Measurements from ENCODE around the gene RPTOR. TPM values are rescaled to one million over a fixed set of nuclear protein-coding genes. Genes with fewer than 3 reads are reported as not detected.
"Not testable (repeated sequence)": the region's sequence is repeated elsewhere in the genome, so short reads cannot be mapped to it uniquely, and the experiment has no call there.

The RPTOR gene
- total RNA-seq, 1 donor from 2014 or later: 66.7 TPM

GRCh38 chr17:80729761-80730160 lies 185.1 kb downstream of the RPTOR start:
- Mint-ChIP-seq H3K27ac (peak overlapping the region; percentile 72), H3K9me3 (no peaks in the 10 kb centered on the region), H3K4me3 (no peak overlapping the region)

DNA sequence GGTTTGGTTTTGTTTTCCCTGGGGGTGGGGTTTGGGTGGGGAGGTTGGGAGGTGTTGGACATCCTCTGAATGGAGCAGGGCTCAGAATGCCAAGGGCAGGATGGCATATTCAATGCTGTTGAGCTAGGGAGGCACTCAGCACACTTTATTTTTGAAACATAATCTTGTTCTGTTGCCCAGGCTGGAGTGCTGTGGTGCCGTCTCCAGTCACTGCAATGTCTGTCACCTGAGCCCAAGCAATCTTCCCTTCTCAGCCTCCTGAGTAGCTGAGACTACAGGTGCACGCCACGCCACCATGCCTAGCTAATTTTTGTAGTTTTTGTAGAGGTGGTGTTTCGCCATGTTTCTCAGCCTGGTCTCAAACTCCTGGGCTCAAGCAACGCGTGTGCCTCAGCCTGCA lies 186.1 kb downstream of the RPTOR start:
- intact Hi-C loops (cut with micrococcal nuclease): loop anchor here (5.0 kb wide), 2 partner anchors 62 to 63 kb away; no protein-coding TSS in a partner anchor
- Mint-ChIP-seq H3K27ac (peak overlapping the region; percentile 83), H3K27me3 (ENCODE audit: insufficient read depth) (peaks cover 1% of the 10 kb centered on the region), H3K36me3 (ENCODE audit: low read depth) (peaks cover 35% of the 10 kb centered on the region), H3K4me3 (peak overlapping the region; percentile 67), H3K9me3 (no peaks in the 10 kb centered on the region), H3K4me1 (ENCODE audit: low read depth) (peaks cover 62% of the 10 kb centered on the region)
- no peak for DNase-seq (ENCODE audit: low spot score)

More at GRCh38 chr17:80729761-80730160, 185.1 kb downstream of the RPTOR start:
- intact Hi-C loops (cut with micrococcal nuclease): loop anchor here (5.0 kb wide), 2 partner anchors 62 to 63 kb away; no protein-coding TSS in a partner anchor
- Mint-ChIP-seq H3K36me3 (ENCODE audit: low read depth) (peaks cover 32% of the 10 kb centered on the region), H3K27me3 (ENCODE audit: insufficient read depth) (peaks cover 1% of the 10 kb centered on the region), H3K4me1 (ENCODE audit: low read depth) (peaks cover 52% of the 10 kb centered on the region)
- no peak for DNase-seq (ENCODE audit: low spot score)

DNA sequence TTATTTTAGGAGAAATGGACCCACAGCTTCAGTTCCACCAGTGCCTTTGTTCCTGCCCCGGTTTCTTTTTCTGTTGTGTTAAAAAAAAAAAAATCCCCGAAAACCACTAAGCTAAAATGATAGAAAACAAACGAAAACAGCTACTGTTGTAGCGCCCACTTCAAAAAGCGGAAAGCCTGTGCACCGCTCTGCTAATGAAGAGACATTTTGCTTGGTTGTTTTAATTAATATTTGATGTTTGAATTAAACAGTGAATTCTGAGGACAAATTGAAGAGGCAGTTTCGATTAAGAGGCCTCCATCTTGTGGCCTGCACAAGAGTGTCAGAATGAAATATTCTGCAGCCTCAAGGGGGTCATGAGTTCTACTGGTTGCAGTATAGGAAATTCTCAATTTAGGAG lies 186.7 kb downstream of the RPTOR start:
- H3K27ac Mint-ChIP-seq: peak overlapping the region; percentile 83

DNA sequence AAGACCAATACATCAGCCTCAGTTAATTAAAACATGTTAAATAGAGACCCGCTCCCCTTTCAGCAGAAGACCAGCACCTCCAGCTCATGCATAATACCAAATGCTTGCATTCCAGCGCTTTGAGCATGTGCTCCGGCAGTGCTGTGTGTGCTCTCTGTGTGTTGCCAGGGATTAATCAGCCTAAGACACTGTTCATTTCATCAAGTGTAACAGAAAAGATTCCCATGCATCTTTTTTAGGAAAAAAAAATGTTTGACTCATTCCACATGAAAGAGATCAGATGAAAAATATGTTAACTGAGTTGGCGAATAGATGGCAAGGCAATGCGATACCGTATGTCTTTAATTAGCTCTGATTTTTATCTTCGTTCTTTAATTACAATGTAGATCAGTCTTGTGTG lies 187.6 kb downstream of the RPTOR start:
- no peak for DNase-seq (ENCODE audit: low spot score)
- H3K27ac Mint-ChIP-seq: no peak overlapping the region
- peaks cover 35% of the 10 kb centered on the region for H3K36me3 Mint-ChIP-seq (ENCODE audit: low read depth)
- H3K27me3 Mint-ChIP-seq (ENCODE audit: insufficient read depth): peaks cover 1% of the 10 kb centered on the region
- intact Hi-C loops (cut with micrococcal nuclease): loop anchor here (5.0 kb wide), 2 partner anchors 60 to 65 kb away; no protein-coding TSS in a partner anchor
- peaks cover 70% of the 10 kb centered on the region for H3K4me1 Mint-ChIP-seq (ENCODE audit: low read depth)
- H3K9me3 Mint-ChIP-seq: no peaks in the 10 kb centered on the region
- H3K4me3 Mint-ChIP-seq: no peak overlapping the region

More for the DNA sequence above, 186.7 kb downstream of the RPTOR start:
- no peak for DNase-seq (ENCODE audit: low spot score)
- Mint-ChIP-seq H3K4me1 (ENCODE audit: low read depth) (peaks cover 64% of the 10 kb centered on the region), H3K4me3 (peak overlapping the region; percentile 67), H3K27me3 (ENCODE audit: insufficient read depth) (peaks cover 1% of the 10 kb centered on the region), H3K9me3 (no peaks in the 10 kb centered on the region), H3K36me3 (ENCODE audit: low read depth) (peaks cover 36% of the 10 kb centered on the region)
- intact Hi-C loops (cut with micrococcal nuclease): loop anchor here (5.0 kb wide), 2 partner anchors 61 to 64 kb away; no protein-coding TSS in a partner anchor

DNA sequence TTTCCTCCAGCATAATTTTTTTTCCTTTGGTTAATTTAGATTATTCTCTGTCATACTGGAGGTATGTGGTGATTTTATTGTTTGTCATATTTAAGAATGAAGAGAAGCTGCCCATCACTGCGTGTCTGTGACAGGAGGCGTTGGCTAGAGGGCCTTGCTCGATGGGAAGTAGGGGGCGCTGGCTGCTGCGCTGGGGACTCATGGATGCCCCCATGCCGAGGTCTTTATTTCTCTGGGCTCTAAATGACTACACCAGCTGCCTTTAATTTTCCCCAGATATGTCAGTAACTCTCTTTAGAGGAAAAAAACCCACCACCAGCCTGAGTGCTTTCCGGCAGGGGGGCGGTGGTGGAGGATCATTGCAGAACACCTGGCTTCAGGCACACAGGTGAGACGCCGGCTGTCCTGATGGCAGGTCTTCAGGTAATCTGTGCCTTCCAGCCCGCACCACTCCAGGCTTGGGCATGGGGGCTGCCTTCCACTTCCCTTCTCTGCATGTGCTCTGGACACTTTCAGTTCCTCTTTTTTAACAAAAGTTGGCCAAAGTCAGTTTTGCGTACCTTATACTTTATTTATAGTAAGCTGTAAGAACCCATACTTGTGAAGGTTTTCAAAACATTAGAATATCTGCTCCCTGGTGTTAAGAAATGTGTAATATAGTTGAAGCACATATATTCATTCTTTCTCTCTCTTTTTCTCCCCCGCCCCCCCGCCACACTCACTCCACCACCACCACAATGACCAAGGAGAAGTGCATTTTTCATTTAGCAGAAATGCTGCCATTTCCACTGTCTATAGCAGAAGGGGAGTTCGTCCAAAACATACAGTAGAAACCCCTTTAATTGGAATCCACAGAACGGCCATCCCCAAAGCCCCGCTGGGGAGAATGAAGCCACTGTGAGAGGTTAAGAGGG lies 192.7 kb downstream of the RPTOR start:
- peaks cover 8% of the 10 kb centered on the region for H3K9me3 Mint-ChIP-seq
- H3K4me1 Mint-ChIP-seq (ENCODE audit: low read depth): peaks cover 79% of the 10 kb centered on the region
- no peak overlapping the region for H3K4me3 Mint-ChIP-seq
- peak overlapping the region; percentile 20 for H3K27ac Mint-ChIP-seq
- intact Hi-C loops (cut with micrococcal nuclease): no loop called here
- peaks cover 46% of the 10 kb centered on the region for H3K36me3 Mint-ChIP-seq (ENCODE audit: low read depth)
- no peak for DNase-seq (ENCODE audit: low spot score)
- no peaks in the 10 kb centered on the region for H3K27me3 Mint-ChIP-seq (ENCODE audit: insufficient read depth)

DNA sequence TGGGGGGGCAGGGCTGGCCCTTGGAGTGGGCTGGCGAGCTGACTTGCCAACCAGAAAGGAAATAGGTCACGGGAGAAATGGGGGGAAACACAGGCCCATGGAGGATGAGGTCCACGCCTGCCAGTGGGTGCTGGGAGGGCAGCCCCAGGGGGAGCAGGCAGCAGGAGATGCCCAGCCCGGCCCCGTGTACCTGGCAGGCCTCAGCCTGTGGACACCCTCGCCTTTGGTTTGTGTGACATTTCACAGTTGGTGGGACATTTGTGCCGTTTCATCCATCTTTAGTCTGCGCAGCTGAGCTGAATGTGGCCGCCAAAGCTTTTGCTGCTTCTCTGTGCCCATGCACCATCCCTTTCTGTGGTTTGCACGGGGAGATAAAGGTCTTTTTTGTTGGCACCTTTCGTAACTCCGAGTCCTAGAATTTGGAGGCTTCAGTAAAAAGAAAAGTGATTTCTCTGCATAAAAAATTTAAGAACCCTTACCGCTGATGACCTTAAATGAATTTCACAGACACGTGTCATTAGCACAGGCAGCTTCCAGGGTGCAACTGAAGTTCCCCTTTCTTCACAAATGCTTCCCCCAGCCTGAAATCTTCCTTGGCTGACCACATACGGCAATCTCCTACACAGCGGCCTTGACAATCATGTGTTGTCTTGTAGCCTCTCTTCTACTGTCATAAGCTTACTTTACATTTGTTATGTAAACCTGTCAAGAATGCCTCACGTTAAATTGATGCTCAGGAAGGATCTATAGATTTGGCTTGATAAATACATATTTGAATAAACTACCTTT lies 193.6 kb downstream of the RPTOR start:
- intact Hi-C loops (cut with micrococcal nuclease): no loop called here
- peaks cover 8% of the 10 kb centered on the region for H3K9me3 Mint-ChIP-seq
- H3K36me3 Mint-ChIP-seq (ENCODE audit: low read depth): peaks cover 50% of the 10 kb centered on the region
- H3K4me3 Mint-ChIP-seq: no peak overlapping the region
- H3K27me3 Mint-ChIP-seq (ENCODE audit: insufficient read depth): no peaks in the 10 kb centered on the region
- H3K4me1 Mint-ChIP-seq (ENCODE audit: low read depth): peaks cover 86% of the 10 kb centered on the region
- peak overlapping the region; percentile 27 for H3K27ac Mint-ChIP-seq
- no peak for DNase-seq (ENCODE audit: low spot score)

DNA sequence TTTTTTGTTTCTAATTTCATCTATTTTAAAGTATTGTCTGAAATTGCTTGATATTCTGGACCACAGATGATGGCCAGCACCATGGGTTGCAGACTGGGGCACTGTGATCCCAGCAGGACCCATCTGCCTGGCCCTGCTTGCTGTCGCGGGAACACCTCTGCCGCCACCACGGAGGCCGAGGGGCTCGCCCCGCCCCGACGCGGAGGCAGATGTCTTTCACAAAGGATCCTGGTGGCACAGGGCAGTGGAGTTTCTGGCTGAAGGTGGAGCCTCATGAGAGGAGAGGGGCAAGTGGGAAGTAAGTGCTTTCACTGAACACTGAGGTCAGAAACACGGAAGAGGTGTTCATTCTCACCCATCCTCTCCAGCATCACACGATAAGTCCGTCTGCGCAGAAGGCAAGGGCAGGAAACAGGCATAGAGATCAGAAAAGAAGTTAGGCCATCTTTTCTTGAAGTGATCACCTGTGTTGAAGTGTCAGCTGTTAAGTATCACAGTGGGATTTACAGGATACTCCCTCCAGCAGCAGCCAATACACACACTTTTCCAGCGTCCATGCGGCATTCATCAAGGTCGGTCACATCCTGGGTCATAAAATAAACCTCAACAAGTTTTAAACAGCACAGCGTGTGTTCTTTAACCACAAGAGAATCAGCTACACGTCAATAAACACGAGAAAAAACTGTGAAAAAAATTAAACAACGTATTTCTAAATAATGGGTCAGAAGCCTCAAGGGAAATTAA lies 194.5 kb downstream of the RPTOR start:
- Mint-ChIP-seq H3K9me3 (peaks cover 8% of the 10 kb centered on the region), H3K4me1 (ENCODE audit: low read depth) (peaks cover 83% of the 10 kb centered on the region), H3K27me3 (ENCODE audit: insufficient read depth) (no peaks in the 10 kb centered on the region), H3K36me3 (ENCODE audit: low read depth) (peaks cover 47% of the 10 kb centered on the region), H3K4me3 (peak overlapping the region; percentile 61), H3K27ac (peak overlapping the region; percentile 63)
- no peak for DNase-seq (ENCODE audit: low spot score)
- intact Hi-C loops (cut with micrococcal nuclease): no loop called here

- intact Hi-C loops (cut with micrococcal nuclease): no loop called here
- Mint-ChIP-seq H3K27me3 (ENCODE audit: insufficient read depth) (no peaks in the 10 kb centered on the region), H3K9me3 (peaks cover 8% of the 10 kb centered on the region), H3K36me3 (ENCODE audit: low read depth) (peaks cover 46% of the 10 kb centered on the region), H3K27ac (peak overlapping the region; percentile 63), H3K4me3 (no peak overlapping the region), H3K4me1 (ENCODE audit: low read depth) (peaks cover 75% of the 10 kb centered on the region)
- DNase-seq (ENCODE audit: low spot score): no peak
These were observed 195.5 kb downstream of the RPTOR start for GRCh38 chr17:80740141-80740540.

DNA sequence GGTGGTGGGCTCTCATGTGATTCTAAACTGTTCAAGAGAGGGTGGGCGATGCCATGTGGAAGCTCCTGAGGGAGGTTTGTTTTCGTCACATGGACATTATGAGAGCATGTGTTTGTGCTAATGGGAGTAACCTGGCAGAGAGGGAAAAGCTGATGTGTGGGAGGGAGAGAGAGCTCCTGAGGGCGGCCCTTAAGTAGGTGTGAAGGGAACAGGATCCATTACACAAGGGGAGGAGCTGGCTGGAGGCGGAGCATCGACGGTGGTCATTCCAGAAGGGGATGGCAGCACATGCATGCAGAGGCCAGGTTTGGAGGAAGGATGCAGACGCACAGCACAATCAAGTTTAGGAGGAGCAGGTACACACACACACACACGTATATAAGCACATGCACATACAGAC lies 197.5 kb downstream of the RPTOR start:
- Mint-ChIP-seq H3K4me3 (peak overlapping the region; percentile 13), H3K27me3 (ENCODE audit: insufficient read depth) (no peaks in the 10 kb centered on the region), H3K9me3 (peaks cover 8% of the 10 kb centered on the region), H3K4me1 (ENCODE audit: low read depth) (peaks cover 66% of the 10 kb centered on the region), H3K36me3 (ENCODE audit: low read depth) (peaks cover 41% of the 10 kb centered on the region), H3K27ac (peak overlapping the region; percentile 35)
- DNase-seq (ENCODE audit: low spot score): no peak
- intact Hi-C loops (cut with micrococcal nuclease): no loop called here

DNA sequence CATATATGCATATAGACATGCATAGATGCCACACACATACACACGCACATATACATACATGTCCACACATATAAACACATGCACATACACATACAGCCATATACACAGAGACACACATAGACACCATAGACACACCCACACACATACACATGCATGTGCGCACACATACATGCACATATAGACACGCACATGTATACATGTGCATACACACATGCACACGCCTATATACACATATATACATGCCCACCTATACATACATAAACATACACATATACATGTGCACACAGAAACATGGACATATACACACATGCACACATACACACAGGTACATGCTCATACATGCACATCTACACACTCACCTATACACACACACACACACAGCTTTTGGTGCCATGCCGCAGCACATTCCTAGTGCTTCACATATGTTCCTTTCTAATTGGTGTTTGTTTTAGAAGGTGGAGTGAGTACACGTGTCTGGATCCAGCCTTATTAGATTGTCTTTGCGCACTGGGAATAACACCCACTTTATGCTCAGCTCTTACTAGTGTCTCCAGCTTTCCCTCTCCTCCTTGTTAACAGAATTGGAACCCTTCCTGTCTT lies 198.0 kb downstream of the RPTOR start:
- peaks cover 45% of the 10 kb centered on the region for H3K36me3 Mint-ChIP-seq (ENCODE audit: low read depth)
- H3K4me1 Mint-ChIP-seq (ENCODE audit: low read depth): peaks cover 68% of the 10 kb centered on the region
- peaks cover 8% of the 10 kb centered on the region for H3K9me3 Mint-ChIP-seq
- no peak for DNase-seq (ENCODE audit: low spot score)
- peak overlapping the region; percentile 67 for H3K4me3 Mint-ChIP-seq
- H3K27me3 Mint-ChIP-seq (ENCODE audit: insufficient read depth): no peaks in the 10 kb centered on the region
- intact Hi-C loops (cut with micrococcal nuclease): no loop called here
- peak overlapping the region; percentile 61 for H3K27ac Mint-ChIP-seq

DNA sequence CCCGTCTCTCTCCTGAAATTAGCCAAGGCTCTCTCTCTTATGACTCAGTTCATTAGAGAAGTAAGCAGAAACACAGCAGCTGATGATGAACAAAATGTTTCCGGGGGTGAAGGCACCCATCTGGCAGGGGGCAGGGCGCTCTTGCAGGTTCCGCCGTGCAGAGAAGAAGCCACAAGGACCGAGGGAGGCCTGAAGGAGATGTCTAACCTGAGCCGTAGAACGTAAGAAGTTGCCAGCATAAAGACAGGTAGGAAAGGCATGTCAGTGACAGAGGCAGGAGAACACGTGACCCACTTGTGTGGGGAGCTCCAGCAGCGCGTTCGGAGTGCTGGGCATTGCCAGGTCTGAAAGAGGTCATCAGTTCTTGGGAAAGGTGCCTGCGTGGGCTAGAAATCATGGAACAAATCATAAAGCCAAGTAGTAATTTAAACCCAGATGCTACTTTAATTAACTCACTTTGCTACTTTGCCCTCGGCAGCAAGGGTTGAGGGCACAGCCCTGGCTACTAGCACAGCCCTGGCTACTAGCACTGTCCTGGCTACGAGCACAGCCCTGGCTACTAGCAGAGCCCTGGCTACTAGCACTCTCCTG lies 198.6 kb downstream of the RPTOR start:
- H3K4me1 Mint-ChIP-seq (ENCODE audit: low read depth): peaks cover 65% of the 10 kb centered on the region
- H3K27me3 Mint-ChIP-seq (ENCODE audit: insufficient read depth): no peaks in the 10 kb centered on the region
- peak overlapping the region; percentile 61 for H3K27ac Mint-ChIP-seq
- peaks cover 8% of the 10 kb centered on the region for H3K9me3 Mint-ChIP-seq
- intact Hi-C loops (cut with micrococcal nuclease): no loop called here
- DNase-seq (ENCODE audit: low spot score): peak; percentile 44
- H3K4me3 Mint-ChIP-seq: peak overlapping the region; percentile 67
- H3K36me3 Mint-ChIP-seq (ENCODE audit: low read depth): peaks cover 46% of the 10 kb centered on the region

GRCh38 chr17:80743973-80744372 lies 199.3 kb downstream of the RPTOR start:
- H3K4me3 Mint-ChIP-seq; DNase-seq (ENCODE audit: low spot score); H3K9me3 Mint-ChIP-seq; intact Hi-C loops (cut with micrococcal nuclease); H3K27me3 Mint-ChIP-seq (ENCODE audit: insufficient read depth); H3K27ac Mint-ChIP-seq: not testable (repeated sequence)
- Mint-ChIP-seq H3K36me3 (ENCODE audit: low read depth) (peaks cover 46% of the 10 kb centered on the region), H3K4me1 (ENCODE audit: low read depth) (peaks cover 59% of the 10 kb centered on the region)

Measured in activated T-helper 1 cell treated with anti-CD3 and anti-CD28 coated beads, Interleukin-12 subunit alpha, Interleukin-12 subunit beta, Interleukin-2, Interleukin-4 antibody, amounts not matched to agents 30 ng/mL and 10 ng/mL and 1 ng/mL, durations not matched to agents 14 hours and 24 hours and 36 hours (primary cell).